Measurements from ENCODE around the gene CDK5RAP3. TPM values are rescaled to one million over a fixed set of nuclear protein-coding genes. Genes with fewer than 3 reads are reported as not detected.
A peak's percentile ranks its signal among the peaks of the same experiment; 100 is the strongest.

CDK5RAP3 gene
- total and polyA plus RNA-seq, 2 donors = 125 to 684 TPM

GRCh38 chr17:47953909-47954308 is 17.0 kb upstream of the CDK5RAP3 start:
- H3K4me1 ChIP-seq (ENCODE audit: control insufficient read depth in 2 of 2, insufficient read depth in 2 of 2, low read length in 2 of 2) = peaks cover 18 to 58% of the 10 kb centered on the region in 2 donors
- no peak overlapping the region for H3K27ac ChIP-seq (ENCODE audit: low read depth in 1 of 2, low read length in 1 of 2)
- H3K27me3 ChIP-seq (ENCODE audit: control insufficient read depth in 2 of 2, insufficient read depth in 1 of 2, low read length in 1 of 2) = no peaks in the 10 kb centered on the region
- DNase-seq (ENCODE audit: low read depth in 6 of 9, low spot score in 9 of 9) = no peak
- no peaks in the 10 kb centered on the region for H3K9me3 ChIP-seq (ENCODE audit: control insufficient read depth in 2 of 2, insufficient read depth in 1 of 2, low read length in 1 of 2)
- H3K36me3 ChIP-seq (ENCODE audit: control insufficient read depth in 2 of 2, insufficient read depth in 2 of 2, low read length in 1 of 2) = peaks cover under 1 to 3% of the 10 kb centered on the region in 2 donors
- H3K4me3 ChIP-seq (ENCODE audit: low read length in 2 of 2) = no peak overlapping the region

- Histone ChIP-seq H3K4me3 (ENCODE audit: low read length in 2 of 2) (no peak overlapping the region), H3K4me1 (ENCODE audit: control insufficient read depth in 2 of 2, insufficient read depth in 2 of 2, low read length in 2 of 2) (peaks cover 10 to 47% of the 10 kb centered on the region in 2 donors)
- DNase-seq (ENCODE audit: low read depth in 6 of 9, low spot score in 9 of 9) = no peak
Observed at GRCh38 chr17:47955497-47956461, 15.1 kb upstream of the CDK5RAP3 start.

GRCh38 chr17:47956791-47957590 is 13.9 kb upstream of the CDK5RAP3 start:
- WGBS = 50% methylated on average over 4 of the region's 4 CpGs
- Histone ChIP-seq H3K4me3 (ENCODE audit: low read length in 2 of 2) (no peak overlapping the region), H3K9me3 (ENCODE audit: control insufficient read depth in 2 of 2, insufficient read depth in 1 of 2, low read length in 1 of 2) (no peaks in the 10 kb centered on the region), H3K4me1 (ENCODE audit: control insufficient read depth in 2 of 2, insufficient read depth in 2 of 2, low read length in 2 of 2) (peaks cover 10 to 47% of the 10 kb centered on the region in 2 donors), H3K27ac (ENCODE audit: low read depth in 1 of 2, low read length in 1 of 2) (peak overlapping the region in 1 of 2 donors; percentile 15), H3K27me3 (ENCODE audit: control insufficient read depth in 2 of 2, insufficient read depth in 1 of 2, low read length in 1 of 2) (no peaks in the 10 kb centered on the region), H3K36me3 (ENCODE audit: control insufficient read depth in 2 of 2, insufficient read depth in 2 of 2, low read length in 1 of 2) (peaks cover 0 to 3% of the 10 kb centered on the region in 2 donors)
- DNase-seq (ENCODE audit: low read depth in 6 of 9, low spot score in 9 of 9) = peak in 1 of 9 donors; percentile 59

More at GRCh38 chr17:47955497-47956461, 15.1 kb upstream of the CDK5RAP3 start:
- 95% methylated on average over 7 of the region's 7 CpGs for WGBS
- Histone ChIP-seq H3K27me3 (ENCODE audit: control insufficient read depth in 2 of 2, insufficient read depth in 1 of 2, low read length in 1 of 2) (no peaks in the 10 kb centered on the region), H3K27ac (ENCODE audit: low read depth in 1 of 2, low read length in 1 of 2) (peak overlapping the region in 1 of 2 donors; percentile 15), H3K36me3 (ENCODE audit: control insufficient read depth in 2 of 2, insufficient read depth in 2 of 2, low read length in 1 of 2) (peaks cover 0 to 3% of the 10 kb centered on the region in 2 donors), H3K9me3 (ENCODE audit: control insufficient read depth in 2 of 2, insufficient read depth in 1 of 2, low read length in 1 of 2) (no peaks in the 10 kb centered on the region)

- Histone ChIP-seq H3K4me1 (ENCODE audit: control insufficient read depth in 2 of 2, insufficient read depth in 2 of 2, low read length in 2 of 2) (peaks cover 10 to 43% of the 10 kb centered on the region in 2 donors), H3K27me3 (ENCODE audit: control insufficient read depth in 2 of 2, insufficient read depth in 1 of 2, low read length in 1 of 2) (no peaks in the 10 kb centered on the region), H3K36me3 (ENCODE audit: control insufficient read depth in 2 of 2, insufficient read depth in 2 of 2, low read length in 1 of 2) (peaks cover 0 to 3% of the 10 kb centered on the region in 2 donors), H3K4me3 (ENCODE audit: low read length in 2 of 2) (no peak within 1 kb of the TSS), H3K9me3 (ENCODE audit: control insufficient read depth in 2 of 2, insufficient read depth in 1 of 2, low read length in 1 of 2) (no peaks in the 10 kb centered on the region), H3K27ac (ENCODE audit: low read depth in 1 of 2, low read length in 1 of 2) (peak within 1 kb of the TSS in 1 of 2 donors; percentile 15)
- WGBS = 76% methylated on average over 16 of the region's 16 CpGs
- DNase-seq (ENCODE audit: low read depth in 6 of 9, low spot score in 9 of 9) = no peak
Observed at GRCh38 chr17:47957591-47958490, 13.1 kb upstream of the CDK5RAP3 start, which contains the start of gene PRR15L. Gene PRR15L (minus strand): TSS chr17:47957883. CDS start chr17:47953234, 4,649 bp downstream.

GRCh38 chr17:47959825-47960655 is 10.9 kb upstream of the CDK5RAP3 start:
- H3K27me3 ChIP-seq (ENCODE audit: control insufficient read depth in 2 of 2, insufficient read depth in 1 of 2, low read length in 1 of 2) = no peaks in the 10 kb centered on the region
- WGBS = 91% methylated on average over 8 of the region's 8 CpGs
- peaks cover 10 to 43% of the 10 kb centered on the region in 2 donors for H3K4me1 ChIP-seq (ENCODE audit: control insufficient read depth in 2 of 2, insufficient read depth in 2 of 2, low read length in 2 of 2)
- H3K4me3 ChIP-seq (ENCODE audit: low read length in 2 of 2) = no peak overlapping the region
- no peaks in the 10 kb centered on the region for H3K36me3 ChIP-seq (ENCODE audit: control insufficient read depth in 2 of 2, insufficient read depth in 2 of 2, low read length in 1 of 2)
- H3K27ac ChIP-seq (ENCODE audit: low read depth in 1 of 2, low read length in 1 of 2) = no peak overlapping the region
- H3K9me3 ChIP-seq (ENCODE audit: control insufficient read depth in 2 of 2, insufficient read depth in 1 of 2, low read length in 1 of 2) = no peaks in the 10 kb centered on the region
- no peak for DNase-seq (ENCODE audit: low read depth in 6 of 9, low spot score in 9 of 9)

GRCh38 chr17:47961406-47961805 is 9.5 kb upstream of the CDK5RAP3 start:
- Histone ChIP-seq H3K4me1 (ENCODE audit: control insufficient read depth in 2 of 2, insufficient read depth in 2 of 2, low read length in 2 of 2) (peaks cover 6 to 31% of the 10 kb centered on the region in 2 donors), H3K27me3 (ENCODE audit: control insufficient read depth in 2 of 2, insufficient read depth in 1 of 2, low read length in 1 of 2) (no peaks in the 10 kb centered on the region), H3K27ac (ENCODE audit: low read depth in 1 of 2, low read length in 1 of 2) (no peak overlapping the region), H3K9me3 (ENCODE audit: control insufficient read depth in 2 of 2, insufficient read depth in 1 of 2, low read length in 1 of 2) (no peaks in the 10 kb centered on the region), H3K4me3 (ENCODE audit: low read length in 2 of 2) (no peak overlapping the region), H3K36me3 (ENCODE audit: control insufficient read depth in 2 of 2, insufficient read depth in 2 of 2, low read length in 1 of 2) (no peaks in the 10 kb centered on the region)
- 93% methylated on average over 6 of the region's 6 CpGs for WGBS
- no peak for DNase-seq (ENCODE audit: low read depth in 6 of 9, low spot score in 9 of 9)

- Histone ChIP-seq H3K36me3 (ENCODE audit: control insufficient read depth in 2 of 2, insufficient read depth in 2 of 2, low read length in 1 of 2) (no peaks in the 10 kb centered on the region), H3K4me3 (ENCODE audit: low read length in 2 of 2) (no peak overlapping the region), H3K4me1 (ENCODE audit: control insufficient read depth in 2 of 2, insufficient read depth in 2 of 2, low read length in 2 of 2) (peaks cover 3 to 16% of the 10 kb centered on the region in 2 donors), H3K27me3 (ENCODE audit: control insufficient read depth in 2 of 2, insufficient read depth in 1 of 2, low read length in 1 of 2) (no peaks in the 10 kb centered on the region), H3K27ac (ENCODE audit: low read depth in 1 of 2, low read length in 1 of 2) (no peak overlapping the region), H3K9me3 (ENCODE audit: control insufficient read depth in 2 of 2, insufficient read depth in 1 of 2, low read length in 1 of 2) (no peaks in the 10 kb centered on the region)
- no peak for DNase-seq (ENCODE audit: low read depth in 6 of 9, low spot score in 9 of 9)
- 98% methylated on average over 3 of the region's 3 CpGs for WGBS
Observed at GRCh38 chr17:47962901-47963300, 8.0 kb upstream of the CDK5RAP3 start.

- WGBS = 98% methylated on average over 5 of the region's 5 CpGs
- no peaks in the 10 kb centered on the region for H3K9me3 ChIP-seq (ENCODE audit: control insufficient read depth in 2 of 2, insufficient read depth in 1 of 2, low read length in 1 of 2)
Observed at GRCh38 chr17:47964856-47965255, 6.1 kb upstream of the CDK5RAP3 start.

More at GRCh38 chr17:47964856-47965255, 6.1 kb upstream of the CDK5RAP3 start:
- Histone ChIP-seq H3K4me1 (ENCODE audit: control insufficient read depth in 2 of 2, insufficient read depth in 2 of 2, low read length in 2 of 2) (peaks cover 0 to under 1% of the 10 kb centered on the region in 2 donors), H3K36me3 (ENCODE audit: control insufficient read depth in 2 of 2, insufficient read depth in 2 of 2, low read length in 1 of 2) (no peaks in the 10 kb centered on the region), H3K27me3 (ENCODE audit: control insufficient read depth in 2 of 2, insufficient read depth in 1 of 2, low read length in 1 of 2) (no peaks in the 10 kb centered on the region), H3K4me3 (ENCODE audit: low read length in 2 of 2) (no peak overlapping the region), H3K27ac (ENCODE audit: low read depth in 1 of 2, low read length in 1 of 2) (no peak overlapping the region)
- no peak for DNase-seq (ENCODE audit: low read depth in 6 of 9, low spot score in 9 of 9)

Measured in thymus (tissue), 11 donors.